ENCODE results near the gene PRPS1L1. TPM values are rescaled to one million over a fixed set of nuclear protein-coding genes. Genes with fewer than 3 reads are reported as not detected.

The PRPS1L1 gene
- total and polyA plus RNA-seq, 2 of the 8 experiments (the other 6 are each of a cell fraction or from before 2014, with no cell fraction given), result not detected

DNA sequence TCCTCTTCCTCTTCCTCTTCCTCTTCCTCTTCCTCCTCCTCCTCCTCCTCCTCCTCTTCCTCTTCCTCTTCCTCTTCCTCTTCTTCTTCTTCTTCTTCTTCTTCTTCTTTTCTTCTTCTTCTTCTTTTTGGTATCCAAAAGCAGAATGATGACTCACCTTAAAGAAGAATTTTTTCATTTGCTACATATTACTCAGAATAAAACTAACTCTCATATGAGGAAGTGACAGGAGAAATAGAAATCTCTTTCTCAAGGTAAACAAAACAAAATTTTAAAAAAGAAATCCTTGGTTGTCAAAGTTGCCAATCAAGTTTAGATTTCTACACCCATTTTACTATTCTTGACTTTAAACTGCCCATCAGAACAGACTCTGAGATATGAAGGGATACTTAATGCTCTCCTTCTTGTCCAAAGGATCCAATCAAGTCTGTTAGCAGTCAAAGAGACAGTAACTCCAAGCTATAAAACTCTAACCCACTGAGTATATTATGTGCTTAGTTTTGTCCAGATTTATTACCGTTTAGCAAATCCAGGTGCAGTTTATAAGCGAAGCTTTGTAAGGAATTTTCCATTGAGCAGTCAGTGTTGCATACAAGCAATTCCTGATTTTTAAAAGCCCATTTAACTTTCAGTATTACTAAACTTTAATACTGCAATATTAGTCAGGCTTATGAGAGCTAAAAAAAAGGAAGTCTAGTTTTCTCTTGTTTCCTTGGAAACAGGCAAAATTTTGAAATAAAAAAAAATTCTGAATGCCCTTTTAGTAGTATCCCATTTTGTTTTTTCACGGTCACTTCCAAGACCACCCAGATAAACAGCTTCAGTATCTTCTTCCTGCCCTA, 44.2 kb downstream of the PRPS1L1 start:
- Histone ChIP-seq H3K14ac (ENCODE audit: insufficient read length) (no peak overlapping the region), H2AFZ (ENCODE audit: low read length) (no peak overlapping the region), H2BK5ac (ENCODE audit: low read depth, low read length) (no peak overlapping the region), H4K91ac (replicated peaks; ENCODE audit: insufficient read length, low read length) (no peak overlapping the region), H4K8ac (ENCODE audit: extremely low read depth, insufficient read depth, low read length) (no peak overlapping the region), H2BK20ac (ENCODE audit: low read length) (no peak overlapping the region), H4K5ac (ENCODE audit: insufficient read length, low read depth, low read length) (no peak overlapping the region), H3K4me1 (replicated peaks in 1 of 4; ENCODE audit: control insufficient read depth in 3 of 4, insufficient read depth in 4 of 4, low read length in 3 of 4) (no peaks in the 10 kb centered on the region), H2AK5ac (ENCODE audit: low read depth, low read length) (no peak overlapping the region), H3K4me2 (ENCODE audit: insufficient read depth in 1 of 2, low read depth in 2 of 2, low read length in 2 of 2) (no peak overlapping the region), H3K23ac (ENCODE audit: insufficient read length) (no peak overlapping the region), H2BK15ac (ENCODE audit: low read length) (no peak overlapping the region), H3K27me3 (replicated peaks in 1 of 4; ENCODE audit: control insufficient read depth in 3 of 4, extremely low read depth in 1 of 4, insufficient read depth in 3 of 4, low read length in 3 of 4) (no peaks in the 10 kb centered on the region), H3K4me3 (ENCODE audit: extremely low read depth in 1 of 4, insufficient read depth in 2 of 4, low read depth in 3 of 4, low read length in 4 of 4) (no peak overlapping the region), H3K4ac (replicated peaks; ENCODE audit: insufficient read length, low read depth, low read length) (no peak overlapping the region), H3K9me3 (ENCODE audit: insufficient read depth in 2 of 2, low read depth in 1 of 2, low read length in 1 of 2) (no peaks in the 10 kb centered on the region), H3K18ac (ENCODE audit: extremely low read depth, low read length) (no peak overlapping the region), H4K20me1 (replicated peaks in 1 of 2; ENCODE audit: control insufficient read depth in 1 of 2, insufficient read depth in 2 of 2, low read length in 2 of 2) (no peaks in the 10 kb centered on the region), H3K23me2 (ENCODE audit: low read depth, low read length) (no peaks in the 10 kb centered on the region), H2BK120ac (replicated peaks; ENCODE audit: low read depth, low read length) (no peak overlapping the region), H3K79me2 (ENCODE audit: control insufficient read depth in 1 of 2, insufficient read depth in 2 of 2, low read length in 2 of 2) (no peaks in the 10 kb centered on the region), H3K79me1 (ENCODE audit: low read depth, low read length) (no peaks in the 10 kb centered on the region), H2BK12ac (ENCODE audit: low read depth, low read length) (no peak overlapping the region), H3K9ac (replicated peaks in 1 of 4; ENCODE audit: extremely low read depth in 1 of 4, low read depth in 3 of 4, low read length in 3 of 4) (no peak overlapping the region), H3K56ac (replicated peaks; ENCODE audit: insufficient read length, low read depth, low read length) (no peak overlapping the region), H3K36me3 (ENCODE audit: control insufficient read depth in 2 of 4, insufficient read depth in 4 of 4, low read length in 3 of 4) (no peaks in the 10 kb centered on the region), H3K27ac (ENCODE audit: low read depth, low read length) (no peak overlapping the region)
- POLR2A ChIA-PET (ENCODE audit: partially characterized antibody), result no interaction called here
- FAIRE-seq (no peak), DNase-seq (ENCODE audit: low read depth in 1 of 2, low spot score in 2 of 2) (no peak)
- CTCF ChIA-PET (ENCODE audit: partially characterized antibody), result interaction anchor here (1.0 to 12.3 kb wide), 5 partner anchors 9 to 212 kb away, joined by 3 to 149 read pairs (median 4); no protein-coding TSS in a partner anchor
- WGBS, 2 experiments (ENCODE audit: extremely low coverage in 1 of 2, insufficient coverage in 1 of 2, insufficient read length in 1 of 2, insufficient replicate concordance in 2 of 2, low coverage in 1 of 2, low lambda C conversion rate in 2 of 2, missing lambda C conversion rate in 1 of 2), result 91% methylated on average over 3 of the region's 3 CpGs; no CpG with 5 or more reads in 1 of the 2 experiments
- TF ChIP-seq POLR2AphosphoS5 (IDR thresholded peaks at IDR 0.05; ENCODE audit: low read depth, low read length), result no peak
- no peak for TF ChIP-seq ATF3 (IDR thresholded peaks at IDR 0.05; ENCODE audit: insufficient read depth, low read depth, low read length)
